Hippocampal formation (tissue), 2 donors: ENCODE measurements around the gene POLA2.
"Not testable (repeated sequence)": the region's sequence is repeated elsewhere in the genome, so short reads cannot be mapped to it uniquely, and the experiment has no call there.

Experiments used
- DNase-seq, 2 donors: peaks; one replicate each; lab custom pipeline; 2025; lab: John Stamatoyannopoulos, UW

Gene POLA2, protein sequence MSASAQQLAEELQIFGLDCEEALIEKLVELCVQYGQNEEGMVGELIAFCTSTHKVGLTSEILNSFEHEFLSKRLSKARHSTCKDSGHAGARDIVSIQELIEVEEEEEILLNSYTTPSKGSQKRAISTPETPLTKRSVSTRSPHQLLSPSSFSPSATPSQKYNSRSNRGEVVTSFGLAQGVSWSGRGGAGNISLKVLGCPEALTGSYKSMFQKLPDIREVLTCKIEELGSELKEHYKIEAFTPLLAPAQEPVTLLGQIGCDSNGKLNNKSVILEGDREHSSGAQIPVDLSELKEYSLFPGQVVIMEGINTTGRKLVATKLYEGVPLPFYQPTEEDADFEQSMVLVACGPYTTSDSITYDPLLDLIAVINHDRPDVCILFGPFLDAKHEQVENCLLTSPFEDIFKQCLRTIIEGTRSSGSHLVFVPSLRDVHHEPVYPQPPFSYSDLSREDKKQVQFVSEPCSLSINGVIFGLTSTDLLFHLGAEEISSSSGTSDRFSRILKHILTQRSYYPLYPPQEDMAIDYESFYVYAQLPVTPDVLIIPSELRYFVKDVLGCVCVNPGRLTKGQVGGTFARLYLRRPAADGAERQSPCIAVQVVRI

DNA sequence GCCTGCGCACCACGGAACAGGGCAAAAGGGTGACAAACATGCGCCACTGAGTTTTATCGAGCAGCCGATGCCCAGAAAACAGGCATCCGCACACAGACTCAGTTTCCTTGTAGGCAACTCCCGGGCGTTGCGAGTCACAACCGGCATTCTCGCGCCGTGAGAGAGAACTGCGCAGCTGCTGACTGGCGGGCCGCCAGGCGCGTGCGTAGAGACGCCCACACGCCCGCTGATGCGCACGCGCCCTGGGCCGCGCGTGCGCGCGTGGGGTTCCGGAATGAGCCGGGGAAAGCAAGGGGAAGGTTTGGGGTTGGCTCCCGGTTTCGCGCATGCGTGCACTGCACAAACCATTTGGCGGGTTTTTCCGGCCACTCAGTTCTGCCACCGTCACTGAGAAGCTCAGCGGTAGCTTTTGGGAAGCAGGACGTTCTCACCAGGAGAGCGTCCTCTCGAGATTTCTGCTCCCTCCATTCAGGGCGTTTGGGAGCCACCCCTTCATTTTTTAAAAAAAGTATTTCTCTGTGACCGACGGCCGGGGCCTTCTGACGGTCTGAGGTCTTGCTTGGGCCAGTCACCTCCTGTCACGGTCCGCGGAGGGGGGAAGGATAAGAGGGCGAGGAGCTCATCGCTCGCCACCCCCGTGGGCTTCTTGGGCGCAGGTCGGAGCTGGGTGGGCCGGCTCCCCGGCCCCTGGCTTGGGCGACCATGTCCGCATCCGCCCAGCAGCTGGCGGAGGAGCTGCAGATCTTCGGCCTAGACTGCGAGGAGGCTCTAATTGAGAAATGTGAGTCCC is at the start of gene POLA2:
Gene POLA2, plus strand, starts transcription at position 372 of the 790 bp plus-strand sequence. Its CDS starts 331 bp downstream, at position 703.
- DNase-seq = peak; percentile 73 to 89

DNA sequence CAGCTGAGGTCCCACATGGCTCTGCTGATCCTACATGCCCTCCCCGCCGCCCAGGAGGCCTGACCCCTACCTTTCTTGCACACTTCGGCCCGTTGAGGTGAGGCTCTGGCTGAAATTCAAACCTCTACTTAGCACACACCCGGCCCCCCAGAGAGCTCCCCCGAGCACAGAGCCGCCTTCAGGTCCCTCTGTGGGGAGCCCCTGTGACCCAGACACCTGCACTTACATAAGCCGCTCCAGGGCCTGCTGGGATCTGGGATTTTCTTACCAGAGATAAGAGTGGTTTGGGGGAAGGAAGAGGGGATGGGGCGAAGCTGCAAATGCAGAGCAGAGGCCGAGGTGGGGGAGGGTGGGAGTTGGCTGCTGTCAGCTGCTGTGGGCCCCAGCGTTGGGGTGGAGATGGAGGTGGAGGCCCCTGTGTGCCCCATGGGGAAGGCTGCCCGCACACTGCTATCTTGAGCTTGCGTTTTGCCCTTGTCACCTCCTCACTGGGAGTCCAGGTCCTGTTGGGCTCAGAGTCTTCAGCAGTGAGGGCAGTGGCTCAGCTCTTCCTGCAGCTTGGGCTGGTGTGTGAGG is 49.4 kb upstream of the POLA2 start:
- no peak for DNase-seq

DNA sequence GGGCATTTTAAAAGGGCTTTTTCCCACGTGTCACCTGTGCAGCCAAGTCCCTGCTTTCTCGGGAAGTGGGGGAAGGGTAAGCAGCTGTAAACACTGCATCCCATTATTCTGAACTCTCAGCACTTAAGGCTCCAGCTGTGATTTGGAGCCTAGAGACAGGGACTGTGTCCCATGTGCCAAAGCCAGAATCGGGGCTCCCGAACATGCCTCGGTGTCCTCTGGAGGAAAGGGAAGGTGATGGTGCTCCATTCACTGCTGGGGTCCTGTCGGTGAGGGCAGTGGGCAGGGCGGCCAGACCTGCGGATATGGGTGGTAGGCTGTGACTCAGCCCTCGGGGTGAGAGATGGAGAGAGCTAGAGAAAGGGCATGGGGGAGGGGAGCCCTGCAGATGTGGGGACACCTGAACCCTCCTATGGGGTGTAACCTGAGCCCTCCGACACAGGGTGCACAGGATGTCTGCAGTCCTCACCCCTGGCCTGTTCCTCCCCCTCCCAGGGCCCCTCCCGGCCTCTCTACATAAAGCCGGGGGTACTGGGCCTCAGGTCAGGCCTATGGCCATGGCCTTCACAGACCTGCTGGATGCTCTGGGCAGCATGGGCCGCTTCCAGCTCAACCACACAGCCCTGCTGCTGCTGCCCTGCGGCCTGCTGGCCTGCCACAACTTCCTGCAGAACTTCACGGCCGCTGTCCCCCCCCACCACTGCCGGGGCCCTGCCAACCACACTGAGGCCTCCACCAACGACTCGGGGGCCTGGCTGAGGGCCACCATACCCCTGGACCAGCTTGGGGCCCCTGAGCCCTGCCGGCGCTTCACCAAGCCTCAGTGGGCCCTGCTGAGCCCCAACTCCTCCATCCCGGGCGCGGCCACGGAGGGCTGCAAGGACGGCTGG is 48.2 kb upstream of the POLA2 start:
- no peak for DNase-seq

DNA sequence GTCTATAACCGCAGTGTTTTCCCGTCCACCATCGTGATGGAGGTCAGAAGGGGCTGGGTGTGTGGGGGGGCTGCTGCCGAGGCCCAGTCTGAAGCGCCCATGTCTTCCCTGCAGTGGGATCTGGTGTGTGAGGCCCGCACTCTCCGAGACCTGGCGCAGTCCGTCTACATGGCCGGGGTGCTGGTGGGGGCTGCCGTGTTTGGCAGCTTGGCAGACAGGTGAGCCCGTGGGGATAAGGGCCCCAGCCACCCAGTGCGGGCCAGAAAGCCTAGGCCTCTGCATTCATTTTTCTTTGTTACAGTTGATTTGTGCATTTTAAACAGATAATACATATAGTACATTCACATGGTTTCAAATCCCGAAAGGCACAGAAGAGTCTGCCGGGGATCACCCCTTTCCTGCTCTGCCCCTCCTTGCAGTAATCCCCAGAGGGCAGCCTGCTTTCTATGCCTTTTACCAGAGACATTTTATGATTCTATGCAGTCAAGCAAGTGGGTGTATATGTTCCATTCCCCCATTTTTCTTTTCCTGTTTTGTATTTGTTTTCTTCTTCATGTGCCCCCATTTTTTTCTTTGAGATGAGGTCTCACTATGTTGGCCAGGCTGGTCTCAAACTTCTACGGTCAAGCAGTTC is 47.4 kb upstream of the POLA2 start:
- no peak for DNase-seq

DNA sequence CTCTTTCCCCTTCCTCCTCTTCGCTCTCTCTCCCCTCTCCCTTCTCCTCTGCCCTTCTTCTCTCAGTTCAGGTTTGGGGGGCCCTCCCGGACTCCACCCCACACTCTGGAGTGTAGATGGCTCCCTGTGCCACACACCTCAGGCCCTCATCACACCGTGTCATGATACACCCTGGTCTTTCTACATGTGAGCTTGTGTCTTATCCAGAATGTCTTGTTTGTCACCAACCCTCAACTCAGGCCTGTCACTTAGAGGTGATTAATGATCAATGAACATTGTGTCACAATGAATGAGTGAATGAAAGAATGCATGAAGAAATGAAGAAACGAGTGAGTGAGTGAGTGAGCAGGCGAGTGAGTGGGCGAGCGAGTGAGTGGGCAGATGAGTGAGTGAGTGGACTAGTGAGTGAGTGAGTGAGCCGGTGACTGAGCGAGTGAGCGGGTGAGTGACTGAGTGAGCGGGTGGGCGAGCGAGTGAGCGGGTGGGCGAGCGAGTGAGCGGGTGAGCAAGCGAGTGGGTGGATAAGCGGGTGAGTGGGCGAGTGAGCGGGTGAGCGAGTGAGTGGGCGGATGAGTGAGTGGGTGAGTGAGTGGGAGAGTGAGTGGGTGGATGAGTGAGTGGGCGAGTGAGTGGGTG is 46.2 kb upstream of the POLA2 start:
- DNase-seq = no peak

DNA sequence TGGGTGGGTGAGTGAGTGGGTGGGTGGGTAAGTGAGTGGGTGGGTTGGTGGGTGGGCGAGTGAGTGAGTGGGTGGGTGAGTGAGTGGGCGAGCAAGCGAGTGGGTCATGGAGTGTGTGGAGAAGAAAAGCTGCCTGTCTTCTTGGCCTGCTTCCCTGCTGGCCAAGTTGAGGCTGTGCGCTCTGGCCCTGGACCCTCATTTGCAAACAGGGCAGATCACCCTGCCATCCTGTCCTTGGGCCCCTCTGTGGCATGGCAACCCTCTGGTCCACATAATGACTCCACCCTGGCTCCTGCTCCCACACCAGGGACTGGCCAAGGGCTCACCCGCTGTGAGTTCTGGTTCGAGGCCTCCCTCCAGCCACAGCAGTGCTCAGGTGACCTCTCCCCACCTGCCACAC is 44.9 kb upstream of the POLA2 start:
- DNase-seq = no peak

DNA sequence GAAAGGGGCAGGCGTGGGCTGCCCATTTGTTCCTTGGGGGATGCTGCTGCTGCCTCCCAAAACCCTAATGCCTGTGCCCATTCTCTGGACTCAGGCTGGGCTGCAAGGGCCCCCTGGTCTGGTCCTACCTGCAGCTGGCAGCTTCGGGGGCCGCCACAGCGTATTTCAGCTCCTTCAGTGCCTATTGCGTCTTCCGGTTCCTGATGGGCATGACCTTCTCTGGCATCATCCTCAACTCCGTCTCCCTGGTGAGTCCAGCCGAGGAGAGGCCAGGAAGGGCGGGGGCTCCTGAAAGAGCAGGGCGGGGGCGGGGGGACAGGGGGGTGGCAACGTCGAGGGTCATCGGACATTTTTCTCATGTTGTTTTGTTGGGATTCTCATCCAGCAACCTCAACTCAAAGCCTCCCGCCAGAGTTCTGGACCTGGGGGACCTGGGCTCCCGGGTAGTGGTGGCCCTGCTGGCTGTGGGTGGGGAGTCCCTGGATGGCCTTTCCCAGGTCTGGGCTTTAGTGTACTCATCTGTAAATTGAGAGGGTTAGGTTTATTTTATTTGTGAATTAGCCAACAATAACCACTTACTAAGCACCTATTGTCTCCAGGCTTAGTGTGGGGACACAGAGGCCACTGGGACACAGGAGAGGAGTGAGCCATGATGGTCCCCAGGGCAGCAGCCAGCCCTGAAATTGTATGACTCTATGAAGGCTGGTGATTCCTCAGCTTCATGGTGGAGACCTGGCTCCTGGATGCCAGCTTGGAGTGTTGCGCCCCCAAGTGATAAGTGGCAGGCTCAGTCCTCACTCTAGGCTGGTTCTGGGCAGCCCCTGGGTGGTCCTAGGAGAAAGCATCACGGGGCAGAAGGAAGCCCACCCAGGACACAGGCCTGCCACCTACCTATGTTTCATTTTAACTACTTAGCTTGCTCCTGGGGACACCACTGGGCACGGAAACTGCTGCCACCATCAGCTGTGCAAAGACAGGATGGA is 44.0 kb upstream of the POLA2 start:
- no peak for DNase-seq

DNA sequence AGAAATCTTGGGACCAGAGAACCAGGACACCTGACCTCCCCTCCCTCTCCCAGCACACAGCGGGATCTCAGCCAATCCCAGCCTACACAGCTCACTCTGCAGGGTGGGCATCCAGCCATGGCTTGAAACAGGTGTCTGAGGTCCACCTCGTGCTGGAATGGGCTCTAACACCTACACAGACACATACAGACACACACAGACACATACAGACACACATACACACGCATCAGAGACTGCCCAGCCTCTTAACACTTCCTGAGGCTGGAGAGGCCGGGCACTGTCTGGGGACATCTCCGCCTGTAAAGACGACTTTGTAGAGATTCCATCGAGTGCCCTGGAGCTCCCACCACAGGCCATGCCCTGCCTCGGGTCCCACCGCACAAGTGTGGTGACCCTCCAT is 43.3 kb upstream of the POLA2 start:
- no peak for DNase-seq

DNA sequence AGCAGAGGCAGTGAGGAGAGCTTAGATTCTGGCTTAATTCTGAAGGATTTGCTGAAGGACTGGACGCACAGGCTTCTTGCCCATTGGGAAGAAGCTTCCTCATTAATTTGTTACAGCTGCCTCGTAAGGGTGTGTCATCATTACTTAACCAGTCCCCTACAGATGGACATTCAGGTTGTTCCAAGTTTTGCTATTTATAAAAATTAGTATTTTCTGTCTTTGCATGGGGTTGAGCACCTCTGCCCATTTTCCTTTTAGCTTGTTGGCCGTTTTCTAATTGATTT is 41.9 kb upstream of the POLA2 start:
- no peak for DNase-seq

DNA sequence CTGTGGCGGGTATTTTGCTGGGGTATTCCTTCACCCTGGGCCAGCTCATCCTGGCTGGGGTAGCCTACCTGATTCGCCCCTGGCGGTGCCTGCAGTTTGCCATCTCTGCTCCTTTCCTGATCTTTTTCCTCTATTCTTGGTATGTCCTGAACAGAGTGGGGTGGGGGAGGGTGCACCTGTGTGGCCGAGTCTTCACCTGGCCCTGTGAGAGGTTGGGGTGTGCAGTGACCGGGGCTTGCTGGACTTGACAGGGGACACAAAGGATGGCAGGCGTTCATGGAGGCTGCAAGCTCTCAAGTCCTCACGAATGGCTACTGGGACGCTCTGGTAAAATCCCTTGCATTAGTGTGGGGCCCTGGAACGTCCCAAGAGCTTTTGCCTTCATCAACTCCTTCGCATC is 40.7 kb upstream of the POLA2 start:
- no peak for DNase-seq

DNA sequence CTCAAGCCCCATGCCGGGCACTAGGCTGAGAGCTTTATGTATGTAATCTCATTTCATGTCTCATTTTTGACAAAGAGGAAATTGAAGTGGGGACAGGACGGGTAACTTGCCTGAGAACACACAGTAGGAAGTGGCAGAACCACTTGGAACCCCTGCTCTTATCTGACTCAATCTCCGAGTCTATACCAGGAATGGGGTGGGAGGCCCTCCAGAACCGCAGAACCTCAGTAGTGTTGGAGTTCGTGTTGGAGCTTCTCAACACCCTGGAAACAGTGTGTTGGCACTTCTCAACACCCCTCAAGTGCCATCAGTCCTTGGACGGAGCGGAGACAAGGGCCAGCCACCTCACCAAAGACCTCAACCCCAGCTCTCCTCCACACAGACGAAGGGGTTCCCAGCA is 38.8 kb upstream of the POLA2 start:
- DNase-seq = no peak

DNA sequence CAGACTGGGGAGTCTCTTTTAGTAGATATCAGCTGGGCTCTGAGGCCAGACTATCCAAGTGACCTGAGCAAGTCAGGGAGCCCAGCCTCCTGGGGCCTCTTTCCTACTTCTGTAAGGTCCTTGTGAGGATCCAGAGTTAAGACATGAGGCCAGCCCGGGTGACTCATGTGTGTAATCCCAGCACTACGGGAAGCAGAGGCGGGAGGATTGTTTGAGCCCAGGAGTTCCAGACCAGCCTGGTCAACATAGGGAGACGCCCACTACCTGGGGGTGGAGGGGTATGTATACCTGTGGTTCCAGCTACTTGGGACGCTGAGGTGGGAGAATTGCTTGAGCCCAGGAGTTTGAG is 36.9 kb upstream of the POLA2 start:
- no peak for DNase-seq

DNA sequence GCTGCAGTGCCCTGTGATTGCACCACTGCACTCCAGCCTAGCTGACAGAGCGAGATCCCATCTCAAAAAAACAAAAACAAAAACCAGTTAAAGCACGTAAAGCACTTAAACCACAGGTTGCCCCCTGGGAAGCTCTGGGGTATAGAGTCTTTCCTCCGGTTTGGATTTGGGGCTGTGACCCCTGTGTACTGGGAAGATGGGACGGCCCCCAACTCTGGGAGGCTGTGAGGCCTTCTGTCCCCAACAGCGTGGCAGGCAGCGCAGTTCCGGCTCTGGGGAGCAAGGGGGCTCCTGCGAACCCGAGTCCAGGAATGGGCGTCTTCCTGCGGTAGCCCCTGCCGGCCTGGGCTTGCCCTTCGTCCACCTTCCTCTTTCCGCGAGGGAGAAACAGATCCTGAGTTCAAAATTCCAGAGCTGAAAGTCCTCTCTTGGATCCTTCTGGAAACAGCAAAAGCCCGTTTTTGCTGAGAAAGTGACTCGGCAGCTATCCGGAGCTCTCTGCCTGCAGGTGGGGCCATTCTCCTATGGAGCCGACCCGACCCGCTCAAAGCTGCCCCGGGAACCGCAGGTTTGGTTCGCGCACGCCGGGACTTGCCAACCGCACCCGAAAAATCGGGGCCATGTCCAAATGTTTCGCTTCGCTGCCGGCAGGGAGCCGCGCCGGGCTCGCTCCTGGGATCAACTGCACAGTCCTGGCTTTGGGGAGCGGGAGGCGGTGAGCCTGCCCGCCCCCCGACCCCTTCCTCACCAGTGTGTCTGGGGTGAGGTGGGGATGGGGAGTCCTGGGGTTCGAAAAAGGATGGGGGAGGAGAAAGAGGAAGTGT is 36.3 kb upstream of the POLA2 start:
- peak in 1 of 2 donors; percentile 22 for DNase-seq

DNA sequence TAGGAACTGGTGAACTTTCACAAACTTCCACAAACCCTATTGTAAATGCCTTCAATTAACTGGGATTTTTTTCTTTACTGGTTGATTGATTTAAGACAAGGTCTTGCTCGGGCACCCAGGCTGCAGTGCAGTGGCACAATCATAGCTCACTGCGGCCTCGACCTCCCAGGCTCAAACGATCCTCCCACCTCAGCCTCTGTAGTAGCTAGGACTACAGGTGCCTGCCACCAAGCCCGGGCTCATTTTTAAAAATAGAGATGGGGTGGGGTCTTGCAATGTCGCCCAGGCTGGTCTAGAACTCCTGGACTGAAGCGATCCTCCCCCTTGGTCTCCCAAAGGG is 35.7 kb upstream of the POLA2 start:
- DNase-seq = no peak

DNA sequence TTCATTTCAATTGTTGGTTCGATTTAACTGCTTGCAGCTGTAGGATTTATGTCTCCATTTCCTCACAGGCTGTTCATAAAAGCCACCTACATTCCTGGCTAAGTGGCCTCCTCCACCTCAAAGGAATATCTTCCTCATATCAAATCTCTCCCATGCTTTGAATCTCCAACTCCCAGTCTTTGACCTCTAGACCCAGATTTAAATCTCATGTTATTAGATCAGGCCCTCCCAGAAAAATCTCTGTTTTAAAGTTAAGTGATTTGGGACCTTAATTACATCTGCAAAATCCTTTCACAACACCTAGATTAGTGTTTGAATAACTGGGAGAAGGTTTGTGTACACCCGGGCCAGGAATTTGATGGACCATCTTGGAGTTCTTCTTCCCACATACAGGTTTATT is 33.9 kb upstream of the POLA2 start:
- DNase-seq = no peak

DNA sequence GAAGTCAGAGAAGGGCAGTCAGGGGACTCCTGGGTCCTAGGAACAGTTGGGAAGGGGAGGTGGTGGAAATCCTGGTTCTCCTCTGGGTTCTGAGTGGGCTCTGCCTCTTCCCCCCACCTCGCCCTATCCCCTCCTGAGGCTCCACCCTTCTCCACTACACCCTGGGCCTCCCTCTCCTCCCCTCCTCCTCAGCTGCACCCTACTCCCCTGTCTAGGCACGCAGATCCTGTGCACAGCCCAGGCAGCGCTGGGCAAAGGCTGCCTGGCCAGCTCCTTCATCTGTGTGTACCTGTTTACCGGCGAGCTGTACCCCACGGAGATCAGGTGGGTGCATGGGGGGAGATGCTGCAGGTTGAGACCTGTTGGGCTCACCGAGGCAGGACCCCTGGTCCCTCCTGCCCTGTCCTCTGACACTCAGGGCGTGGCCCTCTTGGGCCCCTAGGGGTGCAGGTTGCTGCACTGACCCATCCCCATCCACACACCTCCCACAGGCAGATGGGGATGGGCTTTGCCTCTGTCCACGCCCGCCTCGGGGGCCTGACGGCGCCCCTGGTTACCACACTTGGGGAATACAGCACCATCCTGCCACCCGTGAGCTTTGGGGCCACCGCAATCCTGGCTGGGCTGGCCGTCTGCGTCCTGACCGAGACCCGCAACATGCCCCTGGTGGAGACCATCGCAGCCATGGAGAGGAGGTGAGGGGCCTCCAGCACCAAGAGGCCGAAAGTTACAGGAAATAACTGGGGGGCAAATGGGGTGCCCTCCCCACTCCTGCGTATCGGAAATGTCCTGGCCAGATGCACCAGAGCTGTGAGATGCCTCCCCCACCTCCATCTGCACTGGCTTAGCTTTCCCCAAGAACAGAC is 25.3 kb upstream of the POLA2 start:
- DNase-seq = no peak

DNA sequence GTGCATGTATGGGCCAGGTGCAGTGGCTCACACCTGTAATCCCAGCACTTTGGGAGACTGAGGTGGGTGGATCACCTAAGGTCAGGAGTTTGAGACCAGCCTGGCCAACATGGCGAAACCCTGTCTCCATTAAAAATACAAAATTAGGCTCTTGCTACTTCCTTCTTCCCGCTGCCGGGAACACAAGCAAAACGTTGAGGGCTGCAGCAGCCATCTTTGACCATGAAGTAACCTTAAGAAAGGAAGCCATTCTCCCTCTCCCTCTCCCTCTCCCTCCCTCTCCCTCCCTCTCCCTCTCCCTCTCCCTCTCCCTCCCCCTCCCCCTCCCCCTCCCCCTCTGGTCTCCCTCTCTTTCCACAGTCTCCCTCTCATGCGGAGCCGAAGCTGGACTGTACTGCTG is 23.5 kb upstream of the POLA2 start:
- not testable (repeated sequence) for DNase-seq

DNA sequence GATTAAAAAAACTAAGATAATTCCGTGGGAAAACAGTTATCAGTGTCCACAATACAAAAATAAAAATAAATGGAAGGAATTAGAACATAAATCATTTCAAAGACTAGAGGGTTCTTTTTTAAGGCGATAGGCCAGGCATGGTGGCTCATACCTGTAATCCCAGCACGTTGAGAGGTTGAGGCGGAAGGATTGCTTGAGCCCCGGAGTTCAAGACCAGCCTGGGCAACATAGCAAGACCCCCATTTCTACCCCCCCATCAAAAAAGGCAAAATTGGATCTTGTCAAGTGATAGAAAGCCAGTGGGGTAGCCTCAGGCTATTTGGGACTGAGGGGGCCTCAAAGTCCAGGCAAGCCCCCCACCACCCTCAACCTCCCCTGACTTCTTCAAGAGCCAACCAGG is 20.6 kb upstream of the POLA2 start:
- no peak for DNase-seq
